Natural killer cell (primary cell): ENCODE measurements around the gene CLDN5. TPM values are rescaled to one million over a fixed set of nuclear protein-coding genes. Genes with fewer than 3 reads are reported as not detected.

Experiments
- ATAC-seq, 3 donors: fragments of 150-1000 bp in 2 of 3; fragments of 200-7000 bp in 1 of 3; cut with Tn5 transposase; 1 replicate in 1 of 3; 2 replicates in 2 of 3; pipeline ENCODE4 v1.10.0; 2021; ENCODE audit warnings: mild to moderate bottlenecking in 2 of 3, moderate library complexity in 2 of 3
- DNase-seq, 2 donors: peaks; one replicate each; pipeline versions ENCODE4 v3.0.0 to v3.0.0-alpha.2; 2013 to 2021; ENCODE audit warnings: mixed read lengths in 1 of 2
- H3K27ac ChIP-seq: one replicate; pipeline ENCODE4 v1.5.1; 2013; ENCODE audit warnings: mild to moderate bottlenecking, low read length
- H3K27me3 ChIP-seq: one replicate; pipeline ENCODE4 v1.6.1; 2013; ENCODE audit warnings: low read length; ENCODE audit not compliant: control insufficient read depth, insufficient read depth
- H3K36me3 ChIP-seq: one replicate; pipeline ENCODE4 v1.6.1; 2013; ENCODE audit warnings: low read length; ENCODE audit not compliant: control insufficient read depth, insufficient read depth
- H3K4me1 ChIP-seq: one replicate; pipeline ENCODE4 v1.6.1; 2013; ENCODE audit warnings: low read length; ENCODE audit not compliant: control insufficient read depth, insufficient read depth
- H3K4me3 ChIP-seq: one replicate; pipeline ENCODE4 v1.5.1; 2013; ENCODE audit warnings: low read length
- H3K9me3 ChIP-seq: one replicate; pipeline ENCODE4 v1.6.1; 2013; ENCODE audit warnings: low read length; ENCODE audit not compliant: control insufficient read depth, insufficient read depth
- H3K27ac Mint-ChIP-seq, 2 donors: one replicate each; pipeline ENCODE4 v1.8.0; 2022; ENCODE audit warnings: mild to moderate bottlenecking in 2 of 2, mixed read lengths in 2 of 2, moderate library complexity in 1 of 2
- H3K27me3 Mint-ChIP-seq, 2 donors: one replicate each; pipeline ENCODE4 v1.8.0; 2022; ENCODE audit warnings: low read depth in 2 of 2, mixed read lengths in 2 of 2
- H3K36me3 Mint-ChIP-seq: one replicate; pipeline ENCODE4 v1.8.0; 2022; ENCODE audit warnings: mixed read lengths
- H3K4me1 Mint-ChIP-seq, 2 donors: one replicate each; pipeline ENCODE4 v1.8.0; 2022; ENCODE audit warnings: mixed read lengths in 2 of 2
- H3K4me3 Mint-ChIP-seq: one replicate; pipeline ENCODE4 v1.8.0; 2022; ENCODE audit warnings: mild to moderate bottlenecking, moderate library complexity, mixed read lengths
- H3K9me3 Mint-ChIP-seq, 2 donors: one replicate each; pipeline ENCODE4 v1.8.0; 2022; ENCODE audit warnings: mixed read lengths in 2 of 2
- CTCF ChIP-seq: fragments of 200-600 bp; IDR thresholded peaks from one replicate; pipeline ENCODE4 v1.8.0; 2022; ENCODE audit warnings: antibody characterized with exemption
- WGBS: methylation state at CpG from one replicate; pipeline ENCODE4 v1.1.7; 2013; ENCODE audit warnings: missing lambda C conversion rate; ENCODE audit not compliant: insufficient coverage; 5-methylcytosine and 5-hydroxymethylcytosine counted together
- intact Hi-C: fragments of 100-400 bp; cut with micrococcal nuclease; formaldehyde crosslinking; loops from one replicate; pipeline ENCODE4 v1.14.2; 2022
- total RNA-seq, 4 donors: library from RNA; stranded (reverse); fragments of 120-200 nt in 1 of 4; gene quantifications; one replicate each; pipeline versions ENCODE4 v1.2.3 to v1.2.4, GENCODE V29; 2013 to 2022

CLDN5 gene
- total RNA-seq, 3 donors from 2014 or later (not counting 1 experiment from before 2014, with no cell fraction given) = 1.3 to 1.7 TPM; not detected in 1

- Histone ChIP-seq H3K27ac (no peak overlapping the region), H3K9me3 (no peaks in the 10 kb centered on the region), H3K27me3 (no peaks in the 10 kb centered on the region), H3K36me3 (no peaks in the 10 kb centered on the region), H3K4me1 (no peaks in the 10 kb centered on the region), H3K4me3 (no peak overlapping the region)
- Mint-ChIP-seq H3K27ac (no peak overlapping the region), H3K4me1 (no peaks in the 10 kb centered on the region), H3K36me3 (no peaks in the 10 kb centered on the region), H3K27me3 (peaks cover 0 to 8% of the 10 kb centered on the region in 2 donors), H3K4me3 (no peak overlapping the region), H3K9me3 (no peaks in the 10 kb centered on the region)
- 62% methylated on average over 6 of the region's 6 CpGs for WGBS
- DNase-seq (no peak), ATAC-seq (no peak)
- TF ChIP-seq CTCF = no peak
- intact Hi-C loops = no loop called here
Measured at GRCh38 chr22:19546680-19547079, 22.5 kb upstream of the CLDN5 start.

DNA sequence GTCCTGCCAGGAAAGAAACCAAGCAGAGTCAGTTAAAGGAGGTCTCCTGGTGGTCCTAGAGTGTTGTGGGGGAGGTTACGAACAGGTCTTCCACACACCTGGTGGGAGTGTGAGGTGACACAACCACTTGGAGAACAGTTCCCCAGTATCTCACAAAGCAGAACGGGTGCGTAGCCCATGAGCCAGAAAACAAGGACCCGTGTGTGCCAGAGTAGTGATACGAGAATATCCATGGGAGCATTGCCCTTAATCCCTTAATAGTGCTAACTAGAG lies 21.7 kb upstream of the CLDN5 start:
- Mint-ChIP-seq H3K27me3 (peaks cover 0 to 4% of the 10 kb centered on the region in 2 donors), H3K4me1 (no peaks in the 10 kb centered on the region), H3K27ac (no peak overlapping the region), H3K4me3 (no peak overlapping the region), H3K36me3 (no peaks in the 10 kb centered on the region), H3K9me3 (no peaks in the 10 kb centered on the region)
- Histone ChIP-seq H3K27ac (no peak overlapping the region), H3K9me3 (no peaks in the 10 kb centered on the region), H3K27me3 (no peaks in the 10 kb centered on the region), H3K4me3 (no peak overlapping the region), H3K36me3 (no peaks in the 10 kb centered on the region), H3K4me1 (no peaks in the 10 kb centered on the region)
- 96% methylated on average over 5 of the region's 5 CpGs for WGBS
- TF ChIP-seq CTCF = no peak
- DNase-seq (no peak), ATAC-seq (no peak)
- intact Hi-C loops = no loop called here

DNA sequence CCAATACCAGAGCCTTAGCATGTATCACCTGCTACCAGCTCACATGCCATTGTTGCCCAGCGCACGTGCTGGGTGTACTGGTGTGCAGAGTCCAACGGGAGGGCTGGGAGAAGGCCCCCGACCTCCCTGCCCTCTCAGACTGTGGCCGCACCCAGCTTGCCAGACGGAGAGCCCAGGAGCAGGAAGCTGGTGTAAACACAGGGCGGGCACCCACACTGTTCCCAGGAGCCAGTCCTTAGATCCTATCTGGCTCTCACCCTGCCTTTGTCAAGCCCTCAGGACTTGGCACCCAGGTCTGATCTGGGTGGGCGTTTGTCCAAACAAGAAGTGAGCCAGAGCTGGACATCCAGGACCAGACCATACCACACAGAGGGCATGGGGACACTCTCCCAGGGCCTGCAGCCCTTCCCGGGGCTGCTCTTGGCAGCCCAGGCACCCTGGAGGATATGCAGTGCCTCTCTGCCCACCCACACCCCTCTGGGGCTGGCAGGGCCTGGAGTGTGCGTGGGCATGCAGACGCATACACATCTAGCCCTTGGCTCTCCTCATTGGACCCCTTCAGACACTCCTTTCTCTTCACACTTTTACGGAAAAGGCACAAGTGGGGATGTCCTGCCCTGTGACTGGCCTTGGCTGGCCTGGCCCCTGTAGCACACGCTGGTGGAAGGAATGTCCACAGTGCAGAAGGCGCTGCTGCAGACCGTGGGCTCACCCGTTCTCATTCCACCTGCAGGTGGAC lies 19.9 kb upstream of the CLDN5 start:
- ATAC-seq = no peak
- H3K27ac Mint-ChIP-seq = no peak overlapping the region
- no peak for TF ChIP-seq CTCF
- no peaks in the 10 kb centered on the region for H3K4me1 Mint-ChIP-seq
- WGBS = 91% methylated on average over 16 of the region's 16 CpGs
- DNase-seq = no peak
- H3K27me3 ChIP-seq = no peaks in the 10 kb centered on the region
- no peaks in the 10 kb centered on the region for H3K9me3 ChIP-seq
- H3K4me1 ChIP-seq = no peaks in the 10 kb centered on the region
- no peak overlapping the region for H3K4me3 ChIP-seq
- no peaks in the 10 kb centered on the region for H3K36me3 Mint-ChIP-seq
- no peaks in the 10 kb centered on the region for H3K9me3 Mint-ChIP-seq
- intact Hi-C loops = no loop called here
- H3K27me3 Mint-ChIP-seq = peaks cover 0 to 6% of the 10 kb centered on the region in 2 donors
- no peak overlapping the region for H3K27ac ChIP-seq
- H3K4me3 Mint-ChIP-seq = no peak overlapping the region
- no peaks in the 10 kb centered on the region for H3K36me3 ChIP-seq

DNA sequence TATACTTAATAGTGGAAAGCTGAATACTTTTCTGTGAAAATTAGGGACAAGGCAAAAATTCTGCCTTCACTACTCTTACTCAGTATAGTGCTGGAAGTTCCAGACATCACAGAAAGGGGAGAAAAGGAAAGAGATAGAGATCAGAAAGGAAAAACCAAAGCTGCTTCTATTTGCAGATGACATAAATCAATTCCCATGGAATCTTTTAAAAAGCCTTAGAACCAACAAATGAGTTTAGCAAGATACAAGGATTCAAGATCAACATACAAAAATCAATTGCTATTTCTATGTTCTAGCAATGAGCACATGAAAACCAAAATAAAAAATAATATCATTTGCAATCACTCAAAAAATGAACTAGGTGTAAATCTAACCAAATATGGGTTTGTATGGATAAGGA lies 16.2 kb upstream of the CLDN5 start:
- no peak for TF ChIP-seq CTCF
- Histone ChIP-seq H3K36me3 (no peaks in the 10 kb centered on the region), H3K9me3 (no peaks in the 10 kb centered on the region), H3K27me3 (no peaks in the 10 kb centered on the region), H3K4me3 (no peak overlapping the region), H3K27ac (no peak overlapping the region), H3K4me1 (no peaks in the 10 kb centered on the region)
- DNase-seq (no peak), ATAC-seq (no peak)
- H3K27ac Mint-ChIP-seq = no peak overlapping the region
- intact Hi-C loops = no loop called here
- H3K4me3 Mint-ChIP-seq = no peak overlapping the region
- no peaks in the 10 kb centered on the region for H3K36me3 Mint-ChIP-seq
- no peaks in the 10 kb centered on the region for H3K9me3 Mint-ChIP-seq
- H3K27me3 Mint-ChIP-seq = peaks cover 0 to 5% of the 10 kb centered on the region in 2 donors
- no peaks in the 10 kb centered on the region for H3K4me1 Mint-ChIP-seq
